HG02642 (cell line): Measurements from ENCODE around the gene CPEB4.

Source experiments
- ATAC-seq: cut with Tn5 transposase; IDR thresholded peaks from one replicate; pipeline ENCODE4 v1.9.1; 2021; ENCODE audit warnings: mild to moderate bottlenecking; ENCODE audit not compliant: unreplicated experiment, poor library complexity

The CPEB4 gene

DNA sequence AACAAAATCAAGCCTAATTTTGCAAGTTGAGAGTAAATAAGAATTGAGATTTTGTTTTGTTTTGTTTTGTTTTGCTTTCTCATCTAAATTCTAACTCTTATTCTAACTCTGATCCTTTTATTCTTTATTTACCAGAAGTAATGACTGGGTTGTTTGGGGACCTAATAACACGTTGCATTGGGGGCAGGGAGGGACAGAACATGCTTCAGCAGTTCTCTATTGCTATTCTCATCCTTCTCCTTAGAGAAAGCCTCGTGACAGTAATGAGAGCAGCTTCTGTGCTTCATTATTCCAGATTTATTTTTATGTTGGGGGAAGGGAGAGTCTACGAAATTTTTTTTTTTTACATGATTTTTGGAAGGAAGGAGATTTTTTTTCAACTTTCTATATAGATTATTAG lies 21.1 kb downstream of the CPEB4 start:
- no peak for ATAC-seq

GRCh38 chr5:173910215-173910614 lies 22.1 kb downstream of the CPEB4 start:
- no peak for ATAC-seq

GRCh38 chr5:173911623-173912022 lies 23.5 kb downstream of the CPEB4 start:
- ATAC-seq: no peak

- ATAC-seq: no peak
Measured at GRCh38 chr5:173913686-173914321, 25.7 kb downstream of the CPEB4 start.

GRCh38 chr5:173915310-173916014 lies 27.3 kb downstream of the CPEB4 start:
- ATAC-seq: no peak

- no peak for ATAC-seq
Measured at GRCh38 chr5:173916233-173916632, 28.1 kb downstream of the CPEB4 start.

DNA sequence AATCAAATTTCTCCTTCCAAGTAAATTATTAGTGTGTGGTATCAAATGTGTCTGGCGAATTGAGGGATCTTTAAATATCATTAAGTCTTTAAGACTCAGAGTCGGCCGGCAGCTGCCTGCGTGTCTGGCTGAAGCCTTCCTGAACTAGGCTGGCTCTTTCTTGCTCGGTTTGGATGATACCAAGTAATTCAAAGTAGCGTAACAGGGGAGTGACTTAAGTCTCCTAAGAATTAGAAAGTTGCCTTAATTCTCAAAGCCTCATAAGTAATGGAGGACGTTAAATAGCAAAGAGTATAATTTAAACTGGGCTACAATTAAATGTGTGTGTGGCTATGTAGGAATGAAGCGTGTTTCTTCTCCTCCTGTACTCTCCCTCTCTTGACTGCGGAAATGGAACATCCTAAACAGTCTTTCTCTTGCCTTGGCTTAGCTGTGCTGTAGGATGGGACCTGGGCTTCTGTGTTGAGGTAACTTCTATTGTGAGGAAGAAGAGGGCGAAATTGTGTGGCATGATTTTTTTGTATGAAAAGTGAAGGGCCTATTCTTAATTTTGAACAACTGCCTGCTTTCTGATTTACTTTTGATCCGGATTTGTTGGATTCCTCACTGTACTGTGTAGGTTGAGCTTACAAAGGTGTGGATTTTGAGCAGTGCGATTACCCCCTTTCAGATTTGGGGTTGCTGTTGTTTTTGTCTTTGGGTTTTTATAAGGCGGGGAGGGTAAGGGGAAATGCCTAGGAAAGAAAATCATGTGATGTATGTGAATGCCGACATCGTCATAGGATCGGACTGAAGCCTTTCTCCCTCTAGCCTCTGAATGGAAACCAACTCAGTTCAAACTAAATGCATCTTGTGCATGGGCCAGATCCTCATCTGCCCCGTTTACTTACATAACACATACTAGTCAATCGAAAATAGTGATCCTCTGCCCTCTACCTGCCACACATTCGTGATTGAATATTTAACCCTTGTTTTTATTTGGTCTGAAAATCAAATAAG lies 29.9 kb downstream of the CPEB4 start:
- peak; percentile 88 for ATAC-seq

DNA sequence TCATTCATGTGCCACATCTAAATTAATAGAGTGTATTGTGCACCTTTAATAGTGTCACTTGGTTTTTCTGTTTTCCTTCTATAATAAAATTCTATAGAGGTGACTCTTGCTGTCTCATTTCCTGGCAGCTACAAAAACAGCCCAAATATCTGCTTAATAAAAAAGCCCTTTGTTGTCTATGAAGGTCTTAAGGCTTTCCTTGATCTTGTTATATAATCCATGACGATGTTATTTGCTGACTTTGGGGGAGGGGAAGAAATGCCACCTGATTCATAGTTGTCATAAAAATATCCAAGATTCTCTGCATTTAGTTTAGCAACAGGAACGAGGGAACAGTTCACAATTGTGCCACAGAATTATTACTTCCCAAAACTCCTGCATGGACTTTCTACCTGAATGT lies 31.3 kb downstream of the CPEB4 start:
- ATAC-seq: no peak

GRCh38 chr5:173920024-173920753 lies 32.0 kb downstream of the CPEB4 start:
- ATAC-seq: no peak

DNA sequence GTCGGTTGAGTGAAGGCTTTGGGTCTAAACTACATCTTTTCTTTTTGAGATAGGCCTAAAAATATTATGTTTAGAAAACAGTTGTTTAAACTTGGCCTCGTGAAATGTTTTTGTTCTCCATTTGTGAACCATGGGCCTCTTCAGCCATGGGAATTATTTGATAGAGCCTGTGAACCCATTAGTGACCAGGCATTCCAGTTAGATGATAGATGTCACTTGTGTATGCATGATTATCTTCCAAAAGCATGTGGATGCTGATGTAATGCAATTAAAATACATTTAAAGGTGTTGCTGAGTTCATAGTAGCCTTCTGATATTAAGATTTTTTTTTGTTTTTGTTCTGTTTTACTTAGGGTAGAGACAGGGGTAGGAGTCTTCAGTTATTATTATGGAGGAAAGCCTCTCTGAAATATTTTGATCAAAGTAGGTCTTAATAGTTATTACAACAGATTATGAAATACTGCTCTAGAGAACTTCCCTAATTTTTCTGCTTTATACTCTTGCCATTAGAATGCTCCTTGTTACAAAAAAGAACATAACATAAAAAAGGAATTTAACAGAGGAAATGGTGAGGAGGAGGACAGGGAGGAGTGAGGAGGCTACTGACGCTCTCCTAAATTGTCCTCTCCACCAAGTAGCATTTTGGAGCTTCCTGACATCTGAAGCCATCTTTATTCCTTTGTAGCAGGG lies 32.9 kb downstream of the CPEB4 start:
- no peak for ATAC-seq

DNA sequence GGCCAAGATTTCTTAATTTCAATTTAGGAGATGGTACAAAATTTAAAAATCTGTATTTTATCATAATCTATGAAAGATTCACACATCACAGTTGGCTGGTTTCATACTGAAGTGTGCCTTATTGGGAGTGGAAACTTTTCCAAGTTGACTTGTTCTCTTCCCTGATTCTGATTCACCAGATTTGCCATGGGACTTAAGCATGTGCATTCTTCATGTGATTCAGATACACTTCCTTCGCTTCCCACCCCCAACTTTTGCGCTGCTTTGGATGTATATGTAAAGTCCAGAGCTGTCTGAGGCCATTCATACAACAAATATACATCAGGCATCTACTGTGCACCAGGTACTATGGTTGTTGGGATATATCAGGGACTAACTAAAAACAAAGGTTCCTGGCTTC lies 34.4 kb downstream of the CPEB4 start:
- no peak for ATAC-seq

GRCh38 chr5:173923218-173924095 lies 35.3 kb downstream of the CPEB4 start:
- ATAC-seq: no peak

DNA sequence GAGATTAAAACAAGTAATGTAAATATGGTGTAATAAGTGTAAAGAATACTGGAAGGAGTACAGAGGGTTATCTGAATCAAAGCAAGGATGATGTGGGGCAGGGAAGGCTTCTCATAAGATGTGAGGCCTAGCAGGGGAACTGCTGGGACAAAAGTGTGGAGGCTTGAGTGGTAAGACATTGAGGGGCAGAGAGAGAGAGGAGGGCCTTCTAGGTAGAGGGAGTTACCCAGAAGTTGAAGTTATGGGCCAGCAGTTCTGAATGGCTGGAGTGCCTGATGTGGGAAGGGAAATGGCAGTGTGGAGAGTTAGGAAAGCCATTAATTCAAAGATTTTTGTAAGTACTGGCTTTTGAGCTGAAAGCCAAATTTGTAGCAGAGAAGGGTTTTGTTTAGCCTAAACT lies 36.8 kb downstream of the CPEB4 start:
- no peak for ATAC-seq

- no peak for ATAC-seq
Measured at GRCh38 chr5:173925449-173926071, 37.4 kb downstream of the CPEB4 start.

DNA sequence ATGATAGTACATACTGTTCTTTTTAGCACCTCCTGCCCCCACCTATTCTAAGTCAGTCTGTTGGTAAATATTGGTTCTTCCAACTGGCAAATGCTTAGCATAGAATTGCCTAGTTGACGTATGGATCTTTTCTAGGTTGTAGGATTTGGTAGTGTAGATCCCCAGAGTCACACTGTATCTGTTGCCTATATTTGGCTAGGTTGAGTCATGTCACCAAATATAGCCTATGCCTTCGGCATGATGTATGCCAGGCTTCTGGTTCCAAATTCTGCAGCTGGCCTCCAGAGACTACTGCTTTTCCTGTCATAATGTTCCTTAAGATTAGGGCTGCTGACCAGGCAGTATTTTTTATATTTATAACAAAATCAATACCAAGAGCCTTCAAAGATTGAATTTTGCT lies 38.2 kb downstream of the CPEB4 start:
- ATAC-seq: no peak

DNA sequence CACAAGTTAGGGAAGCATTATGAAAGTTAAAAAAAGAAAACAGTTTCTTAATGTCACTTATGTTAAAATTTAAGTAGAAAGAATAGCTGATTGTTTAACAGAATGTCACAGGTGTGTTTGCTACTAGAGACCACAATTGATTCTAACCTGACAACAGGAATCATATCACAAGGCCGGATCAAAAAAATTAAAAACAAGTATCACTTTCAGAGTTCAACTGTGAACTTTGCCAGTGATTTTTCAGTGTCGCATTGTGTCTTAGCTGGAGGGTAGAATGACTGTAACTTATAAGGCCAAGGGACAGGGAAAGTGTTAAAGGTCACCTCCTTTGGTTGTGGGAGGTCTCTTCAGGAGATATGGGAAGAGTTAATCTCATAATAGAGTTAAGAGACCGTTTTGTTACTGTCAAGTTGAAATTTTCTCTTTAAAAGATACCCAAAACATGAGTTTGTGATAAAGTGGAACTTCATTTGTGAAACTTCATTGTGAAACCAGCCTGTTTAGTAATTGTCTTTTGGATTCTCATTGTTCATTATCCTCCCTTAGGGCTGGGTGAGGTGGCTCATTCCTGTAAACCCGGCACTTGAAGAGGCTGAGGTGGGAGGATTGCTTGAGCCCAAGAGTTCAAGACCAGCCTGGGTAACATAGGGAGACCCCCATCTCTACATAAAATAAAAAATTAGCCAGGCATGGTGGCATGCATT lies 40.9 kb downstream of the CPEB4 start:
- ATAC-seq: no peak

- no peak for ATAC-seq
Measured at GRCh38 chr5:173932695-173933139, 44.6 kb downstream of the CPEB4 start.

DNA sequence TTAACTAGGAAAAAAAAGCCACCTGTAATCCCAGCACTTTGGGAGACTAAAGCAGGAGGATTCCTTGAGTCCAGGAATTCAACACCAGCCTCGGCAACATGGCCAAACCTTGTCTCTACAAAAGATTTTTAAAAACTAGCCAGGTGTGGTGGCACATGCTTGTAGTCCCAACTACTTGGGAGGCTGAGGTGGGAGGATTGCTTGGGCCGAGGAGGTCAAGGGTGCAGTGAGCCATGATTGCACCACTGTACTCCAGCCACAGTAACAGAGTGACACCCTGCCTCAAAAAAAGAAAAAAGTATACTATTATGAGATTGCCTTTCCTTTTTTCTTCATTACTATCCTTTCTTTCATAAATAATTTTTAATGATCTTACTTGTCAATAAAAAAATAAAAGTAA lies 45.8 kb downstream of the CPEB4 start:
- ATAC-seq: no peak
